DMS153 (cell line): ENCODE data around the gene RHOT2.
A peak's percentile ranks its signal among the peaks of the same experiment; 100 is the strongest.

ENCODE experiments used
- DNase-seq: peaks from one replicate; lab custom pipeline; 2025; lab: John Stamatoyannopoulos, UW

The RHOT2 gene

DNA sequence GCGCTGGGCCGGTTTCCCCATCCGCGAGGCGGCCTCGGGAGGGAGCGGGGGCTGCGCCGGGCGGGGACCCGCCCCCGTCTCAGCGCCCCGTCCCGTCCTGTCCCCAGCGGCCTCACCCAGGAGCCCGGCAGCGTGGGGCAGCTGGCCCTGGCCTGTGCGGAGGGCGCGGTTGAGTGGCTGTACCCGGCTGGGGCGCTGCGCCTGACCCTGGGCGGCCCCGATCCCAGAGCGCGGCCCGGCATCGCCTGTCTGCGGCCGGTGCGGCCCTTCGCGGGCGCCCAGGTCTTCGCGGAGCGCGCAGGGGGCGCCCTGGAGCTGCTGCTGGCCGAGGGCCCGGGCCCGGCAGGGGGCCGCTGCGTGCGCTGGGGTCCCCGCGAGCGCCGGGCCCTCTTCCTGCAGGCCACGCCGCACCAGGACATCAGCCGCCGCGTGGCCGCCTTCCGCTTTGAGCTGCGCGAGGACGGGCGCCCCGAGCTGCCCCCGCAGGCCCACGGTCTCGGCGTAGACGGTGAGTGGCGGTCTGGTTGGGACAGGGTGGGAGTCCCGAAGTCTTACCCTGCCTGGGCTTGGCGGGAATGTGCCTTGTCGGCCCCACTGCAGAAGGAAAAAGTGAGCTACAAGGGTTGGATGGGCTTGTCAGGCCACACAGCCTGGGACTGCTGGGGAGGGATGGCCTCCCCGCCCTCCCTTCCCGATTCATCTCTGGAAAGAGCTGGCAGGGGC, 47.7 kb downstream of the RHOT2 start:
- DNase-seq, result no peak

DNA sequence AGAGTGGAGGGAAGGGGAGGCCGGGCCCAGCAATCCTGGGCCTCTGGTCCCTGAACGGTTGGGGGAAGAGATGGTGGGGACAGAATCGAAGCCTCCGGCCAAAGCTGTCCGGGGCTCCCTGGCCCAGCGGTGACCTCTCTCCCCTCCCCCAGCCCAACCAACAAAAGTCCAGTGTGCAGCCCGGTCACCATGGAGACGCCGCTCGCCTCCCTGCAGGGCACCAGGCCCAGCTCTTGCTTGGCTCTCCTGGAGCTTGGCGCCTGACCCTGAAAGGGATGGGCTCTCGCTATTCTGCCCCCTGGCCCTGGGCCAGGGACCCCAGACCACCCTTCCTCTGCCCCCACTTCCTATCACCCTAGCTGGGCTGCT, 48.3 kb downstream of the RHOT2 start:
- DNase-seq, result no peak

DNA sequence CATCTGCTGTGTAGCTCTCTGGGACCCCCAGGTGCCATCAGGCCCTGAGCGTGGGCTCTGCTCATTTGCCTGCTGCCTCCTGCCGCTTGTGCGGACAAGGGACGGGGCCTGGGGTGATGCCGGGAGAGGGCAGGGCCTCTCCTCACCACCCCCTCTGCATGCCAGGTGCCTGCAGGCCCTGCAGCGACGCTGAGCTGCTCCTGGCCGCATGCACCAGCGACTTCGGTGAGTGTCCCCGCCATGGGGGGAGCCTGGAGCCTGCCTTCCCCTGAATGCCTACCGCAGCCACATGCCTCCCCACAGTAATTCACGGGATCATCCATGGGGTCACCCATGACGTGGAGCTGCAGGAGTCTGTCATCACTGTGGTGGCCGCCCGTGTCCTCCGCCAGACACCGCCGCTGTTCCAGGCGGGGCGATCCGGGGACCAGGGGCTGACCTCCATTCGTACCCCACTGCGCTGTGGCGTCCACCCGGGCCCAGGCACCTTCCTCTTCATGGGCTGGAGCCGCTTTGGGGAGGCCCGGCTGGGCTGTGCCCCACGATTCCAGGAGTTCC, 48.9 kb downstream of the RHOT2 start:
- DNase-seq, result no peak

DNA sequence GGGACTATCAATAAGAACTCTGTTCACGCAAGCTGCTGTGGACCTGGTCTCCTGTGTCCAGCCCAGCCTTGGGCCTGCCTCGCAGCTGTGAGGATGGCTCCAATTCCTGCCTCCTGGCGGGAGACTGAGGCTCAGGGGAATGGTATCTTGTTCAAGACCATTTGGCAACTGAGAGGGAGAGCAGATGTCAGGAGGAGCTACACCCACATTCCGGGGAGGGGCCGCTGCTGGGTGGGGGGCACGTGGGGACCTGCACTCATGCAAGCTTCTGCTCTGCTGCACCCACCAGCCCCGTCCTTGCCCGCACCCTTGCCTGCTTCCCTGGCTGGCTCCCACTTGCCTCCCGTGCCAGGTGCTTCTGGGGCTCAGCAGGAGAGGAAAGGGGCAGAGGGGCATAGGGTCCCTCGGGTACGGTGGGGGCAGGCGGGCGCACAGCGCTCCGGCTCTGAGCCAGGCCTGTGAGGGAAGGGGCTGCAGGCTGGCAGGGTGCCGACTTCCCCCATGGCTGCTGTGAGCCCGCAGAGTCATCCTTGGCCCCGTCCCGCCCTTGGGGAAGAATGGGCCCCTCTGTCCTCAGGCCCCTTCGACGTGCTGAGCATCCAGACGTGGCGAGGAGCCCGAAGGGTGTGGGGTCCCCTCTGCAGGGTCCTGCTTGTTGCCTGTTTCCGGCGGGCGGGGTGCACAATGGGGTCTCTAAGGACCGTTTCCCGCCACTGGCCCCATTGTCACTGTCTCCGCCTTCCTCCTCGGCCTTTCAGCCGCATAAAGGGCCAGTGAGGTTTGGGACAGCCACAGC, 49.7 kb downstream of the RHOT2 start:
- no peak for DNase-seq

DNA sequence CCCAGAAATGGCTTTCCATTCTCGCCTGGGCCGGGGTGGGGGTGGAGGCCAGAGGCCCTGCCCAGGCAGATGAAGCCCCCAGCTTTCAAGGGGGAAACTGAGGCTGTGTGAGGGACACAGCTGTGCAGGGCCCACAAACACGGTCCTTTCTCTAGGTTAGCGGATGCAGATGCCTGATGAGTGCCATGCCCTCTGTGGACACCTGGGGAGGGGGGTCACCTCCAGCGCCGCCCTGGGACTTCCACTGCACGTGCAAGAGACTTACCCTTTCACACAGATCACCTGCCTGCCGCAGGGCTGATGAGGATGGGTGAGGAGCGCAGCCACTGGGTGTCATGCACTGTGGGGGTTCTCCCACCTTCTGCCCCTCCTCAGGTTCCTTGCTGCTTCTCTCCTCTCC, 50.5 kb downstream of the RHOT2 start:
- DNase-seq, result no peak

DNA sequence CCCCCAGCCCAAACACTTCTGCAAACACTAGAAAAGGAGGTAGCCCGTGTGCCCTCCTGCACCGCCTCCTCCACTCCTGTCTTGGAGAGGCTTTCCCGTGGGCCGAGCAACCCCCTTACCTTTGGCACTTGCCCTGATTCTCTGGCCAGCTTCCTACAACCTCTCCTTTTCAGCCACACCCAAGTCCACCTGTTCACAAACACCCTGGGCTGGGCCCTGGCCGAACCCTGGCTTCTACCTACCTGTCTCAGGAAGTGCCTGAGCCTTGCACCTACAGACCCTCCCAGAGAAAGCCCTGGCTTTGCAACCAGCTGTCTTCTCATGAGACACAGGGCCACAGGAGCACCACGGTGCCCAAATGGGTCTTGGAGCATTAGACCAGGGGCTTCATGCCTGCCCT, 51.0 kb downstream of the RHOT2 start:
- no peak for DNase-seq

DNA sequence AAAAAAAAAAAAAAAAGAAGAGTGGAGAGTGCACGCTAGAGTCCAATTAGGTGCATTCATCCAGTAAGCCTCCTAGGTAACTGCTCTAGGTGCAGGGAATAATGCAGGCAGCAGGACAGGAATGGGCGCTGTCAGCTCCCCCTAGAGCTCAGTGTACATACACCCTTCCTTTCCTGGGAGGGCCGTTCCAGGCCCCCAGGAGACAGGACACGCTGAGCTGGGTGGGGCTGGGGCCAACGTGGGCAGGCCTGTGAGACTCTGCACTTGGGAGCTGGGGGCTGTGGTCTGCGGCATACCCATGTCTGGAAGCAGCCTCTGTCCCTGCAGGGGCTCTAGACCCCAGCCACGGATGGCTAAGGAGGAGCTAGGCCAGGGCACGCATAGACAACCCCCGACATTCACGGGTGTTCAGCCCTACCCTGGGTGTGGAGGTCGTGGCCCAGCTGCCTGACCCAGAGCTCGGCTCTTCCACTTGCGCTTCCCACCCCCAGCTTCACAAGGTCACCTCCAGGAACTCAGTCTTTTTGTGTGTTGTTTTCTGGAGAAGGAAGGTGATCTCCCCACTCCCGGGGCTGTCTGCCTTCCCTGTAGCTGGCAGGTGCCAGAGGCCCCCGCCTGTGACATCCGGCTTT, 52.0 kb downstream of the RHOT2 start:
- peak; percentile 9 for DNase-seq

DNA sequence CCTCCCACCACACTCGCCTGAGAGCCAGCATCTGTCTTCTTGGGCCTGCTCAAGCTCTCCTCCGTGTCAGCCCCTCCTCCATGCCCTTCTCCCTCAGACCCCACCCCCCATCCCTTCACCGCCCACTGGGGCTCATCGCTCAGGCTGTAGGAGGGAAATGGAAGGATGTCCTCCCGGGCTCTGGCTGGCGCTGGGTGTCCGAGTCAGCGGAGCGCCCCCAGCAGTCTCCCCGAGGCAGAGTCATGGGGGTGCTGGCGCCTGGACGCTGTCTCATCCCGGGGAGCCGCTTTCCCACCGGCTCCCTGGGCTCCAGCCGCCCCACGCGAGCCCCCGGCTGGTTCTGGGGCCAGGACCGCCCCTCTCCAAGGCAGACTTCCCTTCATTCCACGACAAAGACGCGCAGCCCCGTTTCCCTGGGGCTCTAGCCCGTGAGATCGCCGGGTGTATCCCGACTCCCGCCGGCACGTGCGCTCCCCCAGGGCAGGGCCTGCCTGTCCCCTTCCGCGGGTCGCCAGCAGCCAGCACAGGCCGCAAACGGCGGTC, 52.6 kb downstream of the RHOT2 start:
- DNase-seq, result peak; percentile 34

DNA sequence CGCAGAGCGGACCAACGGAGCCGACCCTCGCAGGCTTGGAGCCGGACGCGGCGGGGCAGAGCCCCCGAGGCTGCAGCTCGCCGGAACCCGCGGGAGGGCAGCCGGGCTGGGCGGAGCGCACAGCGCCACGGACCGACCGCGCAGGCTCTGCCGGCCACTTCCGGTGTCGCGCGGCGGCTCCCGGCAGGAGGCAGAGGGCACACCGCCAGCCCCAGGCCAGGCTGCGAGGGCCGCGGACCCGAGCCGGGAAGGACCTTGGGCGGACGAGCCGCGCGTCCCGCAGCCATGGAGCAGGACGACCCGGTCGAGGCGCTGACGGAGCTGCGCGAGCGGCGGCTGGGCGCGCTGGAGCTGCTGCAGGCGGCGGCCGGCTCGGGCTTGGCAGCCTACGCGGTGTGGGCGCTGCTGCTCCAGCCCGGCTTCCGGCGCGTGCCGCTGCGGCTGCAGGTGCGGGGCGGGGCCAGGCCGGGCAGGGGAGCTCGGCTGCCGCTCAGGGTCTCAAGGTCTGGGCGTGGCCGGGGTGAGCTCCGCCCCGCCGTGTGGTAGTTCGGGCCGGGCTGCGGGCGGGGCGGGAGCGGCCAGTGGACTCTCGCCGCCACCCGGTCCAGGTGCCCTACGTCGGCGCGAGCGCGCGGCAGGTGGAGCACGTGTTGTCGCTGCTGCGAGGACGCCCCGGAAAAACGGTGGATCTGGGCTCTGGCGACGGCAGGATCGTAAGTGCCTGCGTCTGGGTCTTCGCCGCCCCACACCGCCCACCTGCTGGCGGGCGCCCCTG, 53.2 kb downstream of the RHOT2 start, which contains the start of gene ANTKMT:
Gene ANTKMT (plus strand): TSS at position 157 of the 775 bp plus-strand sequence. CDS start 129 bp downstream, at position 286.
- peak; percentile 82 for DNase-seq

DNA sequence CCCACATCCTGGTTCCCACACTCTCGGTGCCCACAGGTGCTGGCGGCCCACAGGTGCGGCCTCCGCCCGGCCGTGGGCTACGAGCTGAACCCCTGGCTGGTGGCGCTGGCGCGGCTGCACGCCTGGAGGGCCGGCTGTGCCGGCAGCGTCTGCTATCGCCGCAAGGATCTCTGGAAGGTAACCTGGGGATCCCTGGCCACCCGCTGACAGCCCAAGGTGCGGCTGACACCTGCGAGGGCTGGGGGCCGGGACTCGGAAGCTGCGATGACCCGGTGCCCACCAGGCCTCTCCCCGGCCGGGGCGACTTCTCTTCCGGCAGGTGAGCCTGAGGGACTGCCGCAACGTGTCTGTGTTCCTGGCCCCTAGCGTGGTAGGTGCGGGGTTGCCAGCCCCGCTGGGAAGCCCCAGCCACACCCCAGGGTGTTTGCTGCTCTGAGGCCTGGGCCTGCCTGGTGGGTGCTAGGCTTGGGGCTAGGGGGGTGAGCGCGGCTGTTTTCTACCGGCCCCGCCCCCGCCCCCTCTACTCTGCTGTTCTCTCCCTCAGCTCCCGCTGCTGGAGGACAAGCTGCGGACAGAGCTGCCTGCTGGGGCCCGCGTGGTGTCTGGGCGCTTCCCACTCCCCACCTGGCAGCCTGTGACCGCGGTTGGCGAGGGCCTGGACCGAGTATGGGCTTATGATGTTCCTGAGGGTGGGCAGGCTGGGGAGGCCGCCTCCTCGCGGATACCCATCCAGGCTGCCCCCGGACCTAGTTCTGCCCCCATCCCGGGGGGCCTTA, 54.0 kb downstream of the RHOT2 start:
- DNase-seq, result no peak

DNA sequence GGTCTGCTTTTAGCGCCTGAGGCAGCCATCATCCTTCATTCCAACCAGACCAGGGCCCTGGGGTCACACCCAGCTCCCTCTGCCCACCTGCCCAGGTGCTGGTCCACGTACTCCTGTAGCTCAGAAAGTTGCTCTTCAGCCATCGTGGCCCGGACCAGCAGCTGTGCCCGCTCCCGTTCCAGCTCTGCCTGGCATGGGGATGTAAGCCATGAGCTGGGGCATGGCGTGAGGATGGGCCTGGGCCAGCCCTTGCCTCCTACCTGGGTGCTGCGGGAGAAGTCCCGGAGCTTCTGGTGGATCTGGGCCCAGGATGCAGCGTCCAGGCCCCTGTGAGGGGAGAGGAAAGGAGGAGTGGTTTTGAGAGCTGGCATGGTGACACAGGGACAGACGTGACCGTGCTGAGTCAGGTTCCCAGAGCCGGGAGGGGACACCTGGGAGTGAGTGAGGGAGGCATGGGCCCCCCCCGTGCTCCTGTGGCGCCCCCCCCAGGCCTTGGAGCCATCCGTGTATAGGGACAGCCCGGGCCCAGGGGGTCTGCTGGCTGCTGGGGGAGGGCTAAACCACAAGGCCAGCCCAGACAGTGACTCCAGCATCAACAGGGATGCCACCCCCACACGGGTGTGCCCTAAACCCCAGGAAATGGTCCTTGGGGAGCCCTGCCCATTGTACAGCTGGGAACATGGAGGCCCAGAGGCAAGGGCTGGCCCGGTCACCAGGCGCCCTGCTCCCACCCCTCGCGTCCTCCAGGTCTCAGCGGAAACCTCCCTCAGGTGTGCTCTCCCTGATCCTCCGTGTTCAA, 55.1 kb downstream of the RHOT2 start:
- DNase-seq, result no peak

DNA sequence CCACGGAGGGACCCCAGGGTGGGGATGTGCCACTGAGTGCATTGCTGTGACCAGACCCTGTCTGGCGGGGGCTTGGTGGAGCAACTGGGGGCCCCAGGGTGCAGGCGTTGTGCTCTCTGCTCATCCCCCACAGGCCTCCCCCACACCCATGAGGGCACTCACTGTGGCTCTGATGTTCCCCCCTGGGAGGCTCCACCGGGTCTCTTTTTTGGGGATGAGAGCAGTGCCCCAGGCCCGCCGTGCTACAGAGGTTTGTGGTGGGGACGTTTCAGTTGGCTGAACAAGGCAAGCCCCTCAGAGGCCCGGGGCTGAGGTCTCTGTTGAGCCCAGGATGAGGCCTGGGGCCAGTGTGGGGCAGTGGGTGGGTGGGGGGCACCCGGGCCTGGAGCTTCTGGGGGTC, 55.8 kb downstream of the RHOT2 start:
- DNase-seq, result no peak
